Erythroblast (primary cell): ENCODE measurements around the gene SRRM2.

Source experiments
- DNase-seq, 2 experiments: peaks; one replicate each; lab custom pipeline; 2025; lab: John Stamatoyannopoulos, UW
- GATA1 ChIP-seq: IDR thresholded peaks from 2 replicates; pipeline ENCODE4 v1.6.1; 2011; ENCODE audit warnings: low read depth, mild to moderate bottlenecking, control low read depth, low read length, moderate library complexity
- POLR2A ChIP-seq: IDR thresholded peaks from 2 replicates; pipeline ENCODE4 v1.6.1; 2011; ENCODE audit warnings: mild to moderate bottlenecking, low read length

The SRRM2 gene

DNA sequence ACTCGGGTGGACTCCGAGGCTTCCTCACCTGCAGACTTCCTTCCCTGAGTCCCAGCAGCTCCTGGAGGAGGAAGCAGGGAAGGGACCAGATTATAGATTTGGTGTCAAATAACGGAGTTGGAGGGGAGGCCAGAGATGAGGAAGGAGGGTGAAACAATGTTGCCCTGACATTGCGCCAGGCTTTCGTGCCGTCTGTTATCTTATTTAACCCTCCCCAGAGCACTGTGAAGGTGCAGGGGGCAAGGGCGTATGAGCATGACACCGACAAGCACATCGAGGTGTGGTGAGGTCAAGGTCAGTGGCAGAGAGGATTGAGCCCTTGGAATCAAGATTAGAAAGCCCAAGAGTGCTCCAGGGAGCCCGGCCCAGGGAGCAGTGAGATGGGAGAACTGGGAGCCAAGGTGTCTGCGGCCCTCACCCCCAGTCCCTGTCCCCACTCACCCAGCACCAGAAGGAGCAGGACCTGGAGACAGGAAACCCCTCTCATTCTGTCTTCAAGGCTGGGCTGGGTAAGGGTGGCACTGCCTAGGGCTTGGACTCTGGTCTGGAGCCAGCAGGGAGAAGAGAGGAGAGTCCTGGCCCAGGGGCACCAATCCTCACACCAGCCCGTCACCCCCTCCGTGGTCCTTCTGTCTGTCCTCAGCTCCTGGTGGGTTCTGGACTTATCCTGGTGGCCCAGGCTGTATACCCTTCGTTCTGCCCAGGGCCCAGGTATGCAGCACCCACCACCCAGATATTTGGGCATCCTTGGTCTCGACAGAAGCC, 33.8 kb downstream of the SRRM2 start:
- DNase-seq: no peak
- TF ChIP-seq POLR2A: no peak
- TF ChIP-seq GATA1: no peak

DNA sequence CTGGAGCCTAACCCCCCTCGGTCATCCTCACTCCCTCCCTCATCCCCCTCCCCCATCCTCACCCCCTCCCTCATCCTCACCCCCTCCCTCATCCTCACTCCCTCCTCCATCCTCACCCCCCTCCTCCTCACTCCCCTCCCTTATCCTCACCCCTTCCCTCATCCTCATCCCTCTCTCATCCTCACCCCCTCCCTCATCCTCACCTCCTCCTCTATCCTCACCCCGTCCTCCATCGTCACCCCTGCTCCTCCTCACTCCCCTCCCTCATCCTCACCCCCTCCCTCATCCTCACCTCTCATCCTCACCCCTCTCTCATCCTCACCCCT, 34.4 kb downstream of the SRRM2 start:
- DNase-seq: no peak
- TF ChIP-seq GATA1: no peak
- no peak for TF ChIP-seq POLR2A

DNA sequence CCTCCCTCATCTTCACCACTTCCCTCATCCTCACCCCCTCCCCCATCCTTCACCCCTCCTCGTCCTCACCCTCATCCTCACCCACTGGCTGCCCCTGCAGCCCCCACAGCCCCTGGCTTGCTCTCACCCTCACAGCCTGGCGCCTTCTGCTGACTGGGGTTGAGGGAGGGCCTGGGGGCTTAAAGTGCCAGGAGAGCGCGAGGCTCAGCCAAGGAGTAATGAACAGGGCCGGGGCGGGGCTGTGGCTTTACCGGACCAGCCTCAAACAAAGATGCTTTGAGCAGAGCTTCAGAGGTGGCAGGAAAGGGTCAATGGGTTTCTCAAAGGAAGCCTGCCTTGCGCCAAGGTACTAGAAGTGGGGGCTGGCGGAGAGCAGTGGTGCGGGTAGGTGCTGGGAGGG, 35.0 kb downstream of the SRRM2 start, which contains the start of gene PRSS33:
PRSS33 (minus strand) TSS at position 155 of the 400 bp plus-strand sequence. CDS start 1,013 bp downstream, outside the sequence.
- no peak for DNase-seq
- TF ChIP-seq GATA1 (no peak), POLR2A (no peak)

DNA sequence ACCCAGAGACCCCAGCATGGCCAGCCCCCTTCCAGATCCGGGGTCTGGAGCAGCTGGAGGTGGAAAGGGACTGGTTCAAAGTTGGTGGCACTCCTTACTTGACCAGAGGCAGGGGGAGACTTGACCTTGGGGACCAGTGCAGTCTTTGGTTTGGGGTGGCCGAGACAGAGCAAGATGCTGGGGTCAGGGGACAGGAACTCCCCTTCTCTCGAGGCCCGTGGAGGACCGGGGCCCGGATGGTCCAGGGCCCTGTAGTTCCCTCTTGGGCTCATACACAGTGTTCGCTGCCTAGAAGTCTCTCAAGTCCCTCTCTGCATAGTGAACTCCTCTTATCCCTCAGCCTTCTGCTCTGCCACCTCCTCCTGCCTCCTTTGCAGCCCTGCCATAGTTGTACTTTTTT, 35.5 kb downstream of the SRRM2 start:
- DNase-seq: no peak
- no peak for TF ChIP-seq POLR2A
- no peak for TF ChIP-seq GATA1

DNA sequence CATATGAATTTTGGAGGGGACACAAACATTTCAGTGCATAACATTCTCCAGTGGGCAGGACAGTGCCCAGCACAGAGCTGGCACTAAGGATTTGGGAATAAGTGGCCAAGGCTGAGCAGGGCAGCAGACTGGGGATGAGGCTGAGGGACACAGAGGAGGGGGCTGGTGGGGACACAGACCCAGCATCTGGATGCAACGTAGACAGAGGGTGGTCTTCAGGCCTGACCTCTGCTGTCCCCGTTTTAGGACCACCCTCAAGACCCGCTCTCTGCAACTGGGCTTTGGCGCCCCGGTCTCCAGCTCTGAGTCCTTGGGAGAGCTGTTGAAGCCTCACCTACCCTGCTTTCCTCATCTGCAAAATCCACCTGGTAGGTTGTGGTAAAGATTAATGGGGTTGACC, 38.2 kb downstream of the SRRM2 start:
- no peak for DNase-seq
- no peak for TF ChIP-seq POLR2A
- no peak for TF ChIP-seq GATA1

DNA sequence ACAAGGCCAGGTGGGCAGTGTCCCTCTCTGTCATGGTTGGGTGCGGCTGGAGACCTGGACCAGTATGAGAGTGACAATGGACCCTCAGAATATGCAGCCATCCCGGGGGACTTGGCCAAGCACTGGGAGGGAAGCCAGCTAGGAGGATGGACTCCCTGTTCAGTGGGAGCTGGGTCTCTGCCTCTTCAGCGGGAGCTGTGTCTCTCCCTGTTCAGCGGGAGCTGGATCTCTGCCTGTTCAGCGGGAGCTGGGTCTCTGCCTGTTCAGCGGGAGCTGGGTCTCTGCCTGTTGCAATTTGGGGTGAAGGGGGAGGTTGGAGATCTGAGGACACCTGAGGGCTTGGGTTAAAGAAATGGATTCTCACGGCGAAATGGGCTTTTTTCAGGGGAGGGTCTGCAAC, 38.7 kb downstream of the SRRM2 start:
- DNase-seq: no peak
- no peak for TF ChIP-seq POLR2A
- no peak for TF ChIP-seq GATA1

DNA sequence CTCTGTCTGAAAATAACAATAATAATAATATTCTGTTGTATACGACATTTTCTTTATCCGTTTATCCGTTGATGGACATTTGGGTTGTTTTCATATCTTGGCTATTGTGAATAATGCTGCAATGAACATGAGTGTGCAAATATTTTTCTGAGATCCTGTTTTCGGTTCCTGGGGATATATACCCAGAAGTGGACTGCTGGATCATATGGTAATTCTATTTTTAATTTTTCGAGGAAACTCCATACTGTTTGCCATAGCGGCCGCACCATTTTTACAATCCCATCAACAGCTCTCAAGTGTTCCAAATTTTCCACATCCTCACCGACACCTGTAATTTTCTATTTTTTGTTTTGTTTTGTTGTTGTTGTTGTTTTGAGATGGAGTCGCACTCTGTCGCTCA, 40.5 kb downstream of the SRRM2 start:
- no peak for DNase-seq

DNA sequence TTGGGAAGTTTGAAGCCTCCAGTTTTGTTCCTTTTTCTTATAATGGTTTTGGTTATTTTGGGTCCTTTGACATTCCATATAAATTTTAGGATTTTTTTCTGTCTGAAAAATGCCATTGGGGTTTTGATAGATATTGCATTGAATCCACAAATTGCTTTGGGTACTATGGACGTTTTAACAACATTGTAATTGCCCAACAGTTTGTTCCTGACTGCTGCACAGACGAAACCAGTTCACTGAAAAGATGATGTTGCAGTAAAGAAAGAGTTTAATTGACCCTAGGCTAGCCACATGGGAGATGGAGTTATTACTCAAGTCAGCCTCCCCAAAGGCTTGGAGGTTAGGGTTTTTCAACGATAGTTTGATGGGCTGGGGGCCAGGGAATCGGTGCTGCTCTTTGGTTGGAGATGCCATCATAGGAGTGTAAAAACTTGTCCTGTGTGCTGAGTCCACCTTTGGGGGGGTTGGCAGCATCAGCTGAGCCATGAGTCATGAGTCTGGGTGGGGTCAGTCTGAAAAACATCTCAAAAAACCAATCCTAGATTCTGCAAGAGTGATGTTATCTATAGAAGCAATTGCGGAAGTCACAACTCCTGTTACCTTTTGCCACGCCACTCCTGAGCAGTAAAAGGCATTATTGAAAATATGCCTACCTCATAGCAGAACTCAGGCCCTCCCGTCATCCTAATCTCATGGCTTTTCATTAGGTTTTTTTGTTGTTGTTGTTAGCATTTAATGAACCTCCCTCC, 43.1 kb downstream of the SRRM2 start:
- TF ChIP-seq POLR2A (no peak), GATA1 (no peak)
- no peak for DNase-seq

More for the DNA sequence above, 40.5 kb downstream of the SRRM2 start:
- TF ChIP-seq GATA1: no peak
- TF ChIP-seq POLR2A: no peak

DNA sequence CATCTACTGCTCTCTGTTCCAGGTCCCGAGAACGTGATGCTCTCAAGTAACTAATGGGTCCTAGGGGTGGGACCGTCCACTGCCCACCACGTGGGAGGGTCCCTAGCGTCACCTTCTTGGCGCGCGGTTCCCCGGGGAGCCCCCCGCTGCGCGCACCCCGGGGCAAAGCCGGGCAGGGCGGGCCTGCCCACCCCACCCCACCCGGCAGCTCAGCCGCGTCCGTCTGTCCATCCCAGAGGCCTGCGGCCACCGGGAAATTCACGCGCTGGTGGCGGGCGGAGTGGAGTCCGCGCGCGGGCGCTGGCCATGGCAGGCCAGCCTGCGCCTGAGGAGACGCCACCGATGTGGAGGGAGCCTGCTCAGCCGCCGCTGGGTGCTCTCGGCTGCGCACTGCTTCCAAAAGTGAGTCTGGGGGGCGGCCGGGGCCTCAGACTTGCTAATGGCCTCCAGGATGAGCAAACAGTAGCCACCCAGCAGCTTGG, 46.3 kb downstream of the SRRM2 start:
- DNase-seq: no peak
- TF ChIP-seq GATA1 (no peak), POLR2A (no peak)

DNA sequence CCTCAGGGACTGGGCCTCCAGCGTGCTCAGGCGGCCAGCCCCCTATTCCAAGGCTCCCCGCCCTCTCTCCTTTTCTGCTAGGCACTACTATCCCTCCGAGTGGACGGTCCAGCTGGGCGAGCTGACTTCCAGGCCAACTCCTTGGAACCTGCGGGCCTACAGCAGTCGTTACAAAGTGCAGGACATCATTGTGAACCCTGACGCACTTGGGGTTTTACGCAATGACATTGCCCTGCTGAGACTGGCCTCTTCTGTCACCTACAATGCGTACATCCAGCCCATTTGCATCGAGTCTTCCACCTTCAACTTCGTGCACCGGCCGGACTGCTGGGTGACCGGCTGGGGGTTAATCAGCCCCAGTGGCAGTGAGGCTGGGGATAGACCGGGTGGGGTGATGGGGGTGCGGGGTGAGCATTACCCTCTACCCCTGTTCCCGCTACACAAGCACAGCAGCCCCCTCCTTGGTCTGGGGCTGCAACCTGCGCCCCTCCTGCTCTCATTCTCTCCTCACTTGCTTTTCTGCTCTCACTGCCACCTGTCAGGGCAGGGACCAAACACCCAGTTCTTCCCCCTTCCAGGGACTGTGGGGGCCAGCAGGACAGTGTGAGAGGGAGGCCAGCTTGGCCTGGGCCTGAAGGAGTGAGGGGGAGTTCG, 46.9 kb downstream of the SRRM2 start:
- TF ChIP-seq POLR2A (no peak), GATA1 (no peak)
- no peak for DNase-seq

DNA sequence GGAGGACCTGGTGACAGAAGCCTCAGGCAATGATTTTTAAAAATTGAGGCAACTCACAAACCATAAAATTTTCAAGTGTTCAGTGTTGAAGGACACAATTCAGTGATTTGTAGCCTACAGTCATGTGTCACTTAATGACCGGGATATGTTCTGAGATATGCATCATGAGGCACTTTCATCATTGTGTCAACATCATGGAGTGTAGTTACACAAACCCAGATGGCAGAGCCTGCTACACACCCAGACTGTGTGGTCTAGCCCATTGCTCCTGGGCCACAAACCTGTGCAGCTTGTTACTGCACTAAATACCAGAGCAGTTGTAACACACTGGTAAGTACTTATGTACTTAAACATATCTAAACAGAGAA, 47.4 kb downstream of the SRRM2 start:
- DNase-seq: no peak
- no peak for TF ChIP-seq POLR2A
- TF ChIP-seq GATA1: no peak

DNA sequence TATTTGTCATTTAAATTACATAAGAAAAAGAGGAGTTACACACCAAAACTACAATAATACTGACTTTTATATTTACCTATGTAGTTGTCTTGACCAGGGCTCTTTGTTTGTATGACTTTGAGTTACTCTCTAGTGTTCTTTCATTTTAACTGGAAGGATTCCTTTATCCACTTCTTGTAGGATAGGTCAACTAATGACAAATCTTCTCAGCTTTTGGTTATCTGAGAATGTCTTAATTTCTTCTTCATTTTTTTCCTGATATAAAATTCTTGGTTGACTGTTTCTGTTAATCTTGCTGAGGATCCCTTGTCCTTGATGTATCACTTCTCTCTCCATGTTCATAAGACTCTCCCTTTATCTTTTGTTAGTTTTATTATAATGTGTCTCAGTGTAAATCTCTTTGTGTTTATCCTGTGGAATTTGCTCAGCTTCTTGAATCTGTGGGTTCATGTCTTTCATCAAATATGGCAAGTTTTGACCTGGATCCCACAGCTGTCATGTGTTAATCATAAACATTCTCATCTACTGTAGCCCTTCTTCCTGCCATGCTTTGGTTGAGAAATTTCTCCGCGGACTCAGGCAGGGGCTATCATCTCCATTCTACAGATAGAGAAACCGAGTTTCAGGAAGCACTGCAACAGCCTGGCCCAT, 51.2 kb downstream of the SRRM2 start:
- TF ChIP-seq GATA1 (no peak), POLR2A (no peak)
- DNase-seq: no peak

DNA sequence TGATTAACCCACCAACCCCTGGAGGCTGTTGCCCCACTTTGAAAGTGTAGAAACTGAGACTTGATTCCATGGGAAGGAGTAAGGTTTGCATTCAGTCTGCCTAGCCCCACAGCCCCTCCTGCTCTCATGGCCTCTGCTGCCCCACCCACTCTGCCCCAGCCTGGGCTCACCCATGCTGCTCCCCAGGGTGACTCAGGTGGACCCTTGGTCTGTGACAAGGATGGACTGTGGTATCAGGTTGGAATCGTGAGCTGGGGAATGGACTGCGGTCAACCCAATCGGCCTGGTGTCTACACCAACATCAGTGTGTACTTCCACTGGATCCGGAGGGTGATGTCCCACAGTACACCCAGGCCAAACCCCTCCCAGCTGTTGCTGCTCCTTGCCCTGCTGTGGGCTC, 52.3 kb downstream of the SRRM2 start:
- TF ChIP-seq GATA1 (no peak), POLR2A (no peak)
- no peak for DNase-seq

DNA sequence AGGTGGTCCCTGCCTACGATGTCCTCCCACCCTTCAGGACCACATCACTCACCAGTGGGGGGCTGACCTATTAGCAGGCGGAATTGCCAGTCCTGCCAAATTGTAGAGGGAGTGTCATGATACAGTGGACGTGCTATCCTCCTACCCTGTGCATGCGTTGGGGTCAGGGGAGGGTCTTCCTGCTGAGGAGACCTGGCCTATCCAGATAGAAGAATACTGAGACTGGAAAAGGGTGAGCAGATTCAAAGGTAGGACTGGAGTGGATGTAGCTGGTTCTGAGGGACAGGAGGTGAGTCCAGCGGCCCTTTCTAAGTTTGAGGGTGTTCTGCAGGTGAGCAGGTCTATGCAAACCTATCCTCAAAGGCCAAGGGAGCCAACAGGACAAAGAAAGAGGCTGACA, 53.8 kb downstream of the SRRM2 start:
- no peak for DNase-seq
- TF ChIP-seq GATA1 (no peak), POLR2A (no peak)

DNA sequence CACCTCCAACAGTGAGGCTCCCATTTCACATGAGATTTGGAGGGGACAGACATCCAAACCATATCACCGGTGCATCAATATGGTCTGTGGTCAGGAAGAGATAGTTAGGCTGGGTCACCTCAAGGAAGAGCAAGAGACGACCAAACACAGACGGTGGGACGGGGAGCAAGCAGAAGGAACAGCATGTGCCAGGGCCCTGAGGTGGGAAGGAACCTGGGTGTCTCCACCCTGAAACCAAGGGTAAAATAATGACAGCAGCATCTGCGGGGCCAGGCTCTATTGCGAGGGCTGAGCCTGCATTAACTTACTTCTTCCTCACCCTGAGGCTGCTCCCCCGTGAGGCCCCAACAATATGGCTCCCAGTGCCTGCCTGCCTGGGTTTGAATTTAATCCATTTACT, 55.7 kb downstream of the SRRM2 start:
- no peak for TF ChIP-seq POLR2A
- no peak for TF ChIP-seq GATA1
- DNase-seq: no peak
